CD4-positive, alpha-beta T cell treated with Interleukin-1 beta for 1 hour (primary cell): Measurements from ENCODE around the gene WFS1.

Experiments used
- DNase-seq, 2 donors: peaks; one replicate each; pipeline ENCODE4 v3.0.0-alpha.2; 2020 to 2022

The WFS1 gene

DNA sequence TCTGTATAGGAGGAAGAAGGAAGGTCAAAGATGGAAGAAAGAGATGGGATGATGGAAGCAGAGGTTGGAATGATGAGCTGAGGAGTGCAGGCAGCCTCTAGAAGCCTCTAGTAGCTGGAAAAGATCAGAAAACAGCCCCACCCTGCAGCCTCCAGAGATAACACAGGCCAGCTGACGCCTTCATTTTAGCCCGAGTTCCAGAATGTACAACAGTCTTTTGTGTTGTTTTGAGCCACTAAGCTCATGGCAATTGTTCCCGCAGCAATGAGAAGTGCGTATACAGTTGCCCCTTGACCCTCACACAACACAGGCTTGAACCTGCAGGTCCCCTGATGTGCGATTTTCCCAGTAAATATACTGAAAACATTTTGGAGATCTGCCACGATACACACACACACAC, 72.0 kb downstream of the WFS1 start:
- DNase-seq = no peak

DNA sequence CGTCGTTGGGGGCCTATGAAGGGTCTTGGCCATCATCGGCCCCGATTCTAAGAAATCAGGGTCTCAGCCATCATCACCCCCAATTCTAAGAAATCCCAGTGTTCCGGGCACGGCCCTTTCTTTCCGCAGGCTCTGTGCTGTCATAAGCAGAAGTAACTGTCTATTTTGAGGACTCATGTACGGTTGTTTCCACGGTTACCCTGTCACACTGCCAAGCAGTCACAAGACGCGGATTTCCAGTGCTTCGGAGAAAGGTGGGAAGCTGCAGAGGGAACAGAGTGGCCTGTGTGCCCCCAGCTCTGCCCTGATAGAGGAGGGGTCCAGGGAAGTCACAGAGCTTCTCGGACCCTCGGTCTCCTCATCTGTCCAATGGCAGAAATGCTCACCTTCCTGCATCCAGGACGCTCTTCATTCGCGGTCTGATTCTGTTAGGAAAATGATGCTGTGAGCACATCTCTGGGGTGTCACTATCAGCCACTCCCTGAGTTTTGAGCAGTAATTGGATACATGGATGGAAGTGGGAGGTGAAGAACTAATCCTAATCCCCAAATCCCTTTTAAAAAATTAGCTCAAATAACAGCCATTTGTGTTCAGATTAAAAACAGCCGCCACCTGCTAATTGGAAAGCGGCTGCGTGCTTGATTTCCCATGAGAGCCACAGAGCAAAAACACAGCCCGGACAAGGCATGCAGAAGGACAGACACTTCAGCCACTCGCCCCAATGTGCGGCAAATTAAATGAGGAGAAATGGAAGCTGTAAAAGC, 73.1 kb downstream of the WFS1 start:
- DNase-seq = no peak

DNA sequence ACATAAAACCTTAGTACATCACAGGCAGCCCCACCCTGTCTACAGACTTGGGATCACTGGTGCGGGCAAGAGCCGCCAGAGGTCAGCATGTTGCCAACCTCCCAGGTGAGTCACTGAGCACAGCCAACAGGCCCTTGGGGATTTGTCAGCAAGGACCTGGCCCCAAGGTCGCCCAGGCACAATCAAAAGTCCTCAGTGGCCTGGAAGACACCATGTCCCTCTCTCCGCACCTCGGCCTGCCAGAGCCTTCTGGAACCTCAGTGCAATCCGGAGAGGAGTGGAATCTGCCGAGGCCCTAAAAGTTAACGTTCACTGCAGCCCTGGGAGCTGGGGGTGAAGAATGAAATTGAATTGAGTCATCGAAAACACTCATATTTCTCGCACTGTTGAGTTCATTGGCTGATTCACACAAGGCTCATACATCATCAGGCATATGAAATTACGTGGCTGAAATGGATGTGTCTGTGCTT, 74.3 kb downstream of the WFS1 start:
- DNase-seq = no peak

DNA sequence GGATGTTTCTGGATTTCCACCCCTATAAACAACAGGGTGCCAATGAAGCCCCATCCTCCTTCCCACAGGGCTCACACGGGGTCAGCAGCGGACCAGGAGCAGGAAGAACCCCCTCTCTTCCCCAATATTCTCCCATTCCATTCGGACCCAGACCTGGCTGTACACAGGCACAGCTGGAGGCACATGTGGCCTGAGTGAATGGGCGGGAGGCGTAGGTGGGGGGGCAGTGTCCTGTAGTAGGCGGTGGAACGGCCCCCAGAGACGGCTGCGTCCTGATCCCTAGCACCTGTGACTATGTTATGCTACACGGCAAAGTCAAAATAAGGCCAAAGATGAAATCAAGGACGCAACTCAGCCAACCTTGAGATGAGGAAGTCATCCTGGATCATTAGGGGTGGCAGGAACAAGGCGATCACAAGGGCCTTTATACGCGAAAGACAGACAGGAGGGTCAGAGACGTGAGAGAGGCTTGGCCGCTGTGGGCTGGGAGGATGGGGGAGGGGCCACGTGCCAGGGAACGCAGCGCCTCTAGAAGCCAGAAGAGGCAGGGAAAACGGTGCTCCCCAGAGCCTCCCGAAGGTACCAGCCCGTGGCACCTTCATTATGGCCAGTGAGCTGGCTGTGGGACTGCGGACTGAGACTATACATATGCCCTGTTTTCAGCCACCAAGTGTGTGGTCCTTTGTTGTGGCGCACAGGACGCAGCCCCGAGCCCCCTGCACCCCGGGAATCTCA, 75.6 kb downstream of the WFS1 start:
- DNase-seq = no peak

- DNase-seq = no peak
Measured at GRCh38 chr4:6345866-6346265, 76.2 kb downstream of the WFS1 start.

DNA sequence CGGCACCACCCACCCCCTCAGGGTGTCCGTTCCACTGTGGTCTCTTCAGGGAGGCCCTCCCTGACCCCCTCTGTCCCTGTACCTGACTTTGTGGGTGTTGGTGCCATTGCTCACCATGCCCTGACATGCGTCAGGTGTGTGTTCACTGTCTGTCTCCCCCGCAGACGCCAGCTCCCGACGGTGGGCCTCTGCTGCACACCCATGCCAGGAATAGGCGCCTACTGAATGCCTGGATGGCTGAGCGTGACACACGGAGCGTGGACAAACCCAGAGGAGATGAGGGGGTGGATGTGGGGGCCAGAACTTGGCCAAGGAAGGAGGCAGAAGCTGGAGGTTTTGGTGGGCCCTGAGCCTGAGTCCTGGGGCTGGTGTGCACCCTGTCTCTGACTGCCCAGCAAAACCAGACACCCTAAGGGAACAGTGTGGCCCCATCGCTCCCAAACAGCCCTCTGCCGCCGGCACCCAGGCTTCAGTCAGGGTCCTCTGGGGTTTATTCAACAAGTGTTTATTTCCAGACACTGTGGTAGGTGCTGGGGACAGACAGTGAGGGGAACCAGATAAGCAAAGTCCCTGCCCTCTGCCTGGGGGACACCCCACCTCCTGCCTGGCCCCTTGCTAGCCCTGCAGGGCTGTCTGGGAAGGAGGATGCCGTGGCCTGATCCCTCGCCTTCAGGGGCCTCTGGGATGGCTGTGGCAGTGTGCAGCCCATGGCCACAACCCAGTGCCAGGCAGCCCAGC, 76.9 kb downstream of the WFS1 start:
- no peak for DNase-seq

GRCh38 chr4:6347511-6348045, 77.9 kb downstream of the WFS1 start:
- no peak for DNase-seq

- no peak for DNase-seq
Measured at GRCh38 chr4:6348408-6348807, 78.8 kb downstream of the WFS1 start.

DNA sequence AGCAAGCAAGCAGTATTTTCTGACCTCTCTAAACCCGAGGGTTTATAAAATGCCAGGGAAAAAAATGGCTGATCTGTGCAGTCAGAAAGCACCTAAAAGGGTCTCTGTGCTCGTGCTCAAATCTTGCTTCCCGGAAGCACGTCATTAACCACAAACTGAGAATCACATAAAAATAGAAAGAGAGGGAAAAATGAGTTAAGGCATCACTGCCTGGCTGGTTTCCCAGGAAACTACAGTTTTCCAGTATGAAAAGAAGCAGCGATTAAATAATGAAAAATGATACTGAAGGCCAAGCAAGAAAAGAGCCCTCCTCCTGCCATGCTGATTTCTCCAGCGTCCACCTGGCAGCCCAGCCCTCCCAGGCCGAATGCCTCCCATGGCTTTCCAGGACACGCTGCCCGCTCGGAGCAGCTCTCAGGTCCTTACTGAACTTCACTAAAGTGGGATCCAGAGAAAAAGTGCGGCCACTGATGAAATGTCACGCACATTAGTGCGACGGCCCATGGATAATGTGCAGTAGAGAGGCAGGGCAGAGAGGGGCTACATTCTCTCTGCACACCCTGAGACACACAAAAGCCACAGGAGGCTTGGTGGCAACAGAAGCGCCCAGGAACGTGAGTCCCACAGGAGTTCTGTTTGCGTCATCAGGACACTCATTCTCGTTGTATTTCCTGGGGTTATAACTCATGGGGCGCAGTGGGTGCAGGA, 80.4 kb downstream of the WFS1 start:
- no peak for DNase-seq

DNA sequence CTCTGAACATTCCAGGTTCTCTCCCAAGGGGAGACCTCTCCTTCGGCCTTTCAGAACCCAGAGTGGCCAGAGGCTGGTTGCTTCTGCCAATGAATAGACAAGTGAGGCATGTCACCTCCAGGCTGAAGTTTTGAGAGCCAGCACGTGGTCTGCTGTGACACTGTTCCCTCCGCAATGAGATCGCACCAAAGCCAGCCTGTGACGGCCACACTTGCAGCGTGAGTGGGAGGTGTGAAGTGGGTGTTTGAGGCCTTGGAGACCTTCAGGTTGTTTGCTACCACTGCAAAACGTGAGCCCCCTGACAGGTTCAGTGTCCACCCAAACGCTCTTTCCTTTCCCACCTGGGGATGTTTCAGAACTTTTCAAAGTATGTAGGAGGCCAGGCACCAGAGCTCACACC, 81.0 kb downstream of the WFS1 start:
- DNase-seq = no peak

GRCh38 chr4:6351246-6352000, 81.8 kb downstream of the WFS1 start:
- DNase-seq = no peak

- DNase-seq = no peak
Measured at GRCh38 chr4:6352031-6352692, 82.5 kb downstream of the WFS1 start.
